Nephron progenitor cell (in vitro differentiated cells): ENCODE data around the gene GGT1.

Source experiments
- DNase-seq: peaks from one replicate; pipeline ENCODE4 v3.0.0; 2021
- H3K27ac Mint-ChIP-seq: 2 replicates; pipeline ENCODE4 v1.8.0; 2021; ENCODE audit warnings: mild to moderate bottlenecking, moderate library complexity, mixed read lengths
- H3K27me3 Mint-ChIP-seq: 2 replicates; pipeline ENCODE4 v1.8.0; 2021; ENCODE audit warnings: mild to moderate bottlenecking, low read depth, mixed read lengths; ENCODE audit not compliant: poor library complexity
- H3K36me3 Mint-ChIP-seq: 2 replicates; pipeline ENCODE4 v1.8.0; 2021; ENCODE audit warnings: low read depth, mixed read lengths
- H3K4me1 Mint-ChIP-seq: 2 replicates; pipeline ENCODE4 v1.8.0; 2021; ENCODE audit warnings: mixed read lengths
- H3K4me3 Mint-ChIP-seq: 2 replicates; pipeline ENCODE4 v1.8.0; 2021; ENCODE audit warnings: mild to moderate bottlenecking, moderate library complexity, mixed read lengths
- H3K9me3 Mint-ChIP-seq: 2 replicates; pipeline ENCODE4 v1.8.0; 2021; ENCODE audit warnings: mild to moderate bottlenecking, moderate library complexity, mixed read lengths
- CTCF ChIP-seq: fragments of 200-600 bp; sonication (generic); IDR thresholded peaks from 2 replicates; pipeline ENCODE4 v1.5.0; 2021; ENCODE audit warnings: antibody characterized with exemption

Gene GGT1

GRCh38 chr22:24583221-24584165, 19.5 kb upstream of the GGT1 start:
- Mint-ChIP-seq H3K4me3 (no peak overlapping the region), H3K9me3 (no peaks in the 10 kb centered on the region), H3K36me3 (no peaks in the 10 kb centered on the region), H3K4me1 (no peaks in the 10 kb centered on the region), H3K27me3 (no peaks in the 10 kb centered on the region), H3K27ac (peak overlapping the region; percentile 29)
- TF ChIP-seq CTCF, result no peak
- no peak for DNase-seq

DNA sequence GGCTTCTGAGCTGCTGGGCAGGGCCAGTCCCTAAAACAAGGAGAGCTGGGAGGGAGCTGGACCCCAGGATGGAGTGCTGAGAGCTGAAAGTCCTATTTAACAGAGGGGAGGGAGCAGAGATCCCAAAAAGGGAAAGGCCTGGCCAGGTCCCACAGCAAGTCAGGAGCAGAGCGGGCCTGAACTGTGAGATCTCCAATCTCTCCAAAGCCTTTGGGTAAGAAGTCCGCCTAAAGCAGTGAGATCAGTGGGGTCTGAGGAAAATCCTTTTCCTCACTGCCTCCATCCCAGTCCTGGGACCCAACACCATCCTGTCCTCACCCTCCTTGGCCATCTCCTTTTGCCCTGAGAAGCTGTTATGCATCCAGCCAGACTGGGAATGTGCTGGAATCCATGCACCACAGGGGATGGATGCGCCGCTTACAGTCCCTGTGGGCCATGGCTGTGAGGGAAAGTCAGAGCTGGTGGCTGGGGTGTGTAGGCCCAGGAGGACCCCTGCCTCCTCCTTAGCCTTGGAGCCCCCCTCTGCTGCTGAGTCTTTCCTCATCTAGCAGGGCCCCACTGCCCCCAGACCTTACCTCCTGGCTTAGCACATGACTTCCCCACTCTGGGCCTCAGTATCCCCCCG, 18.7 kb upstream of the GGT1 start:
- Mint-ChIP-seq H3K4me3 (no peak overlapping the region), H3K4me1 (no peaks in the 10 kb centered on the region), H3K36me3 (no peaks in the 10 kb centered on the region)

GRCh38 chr22:24584871-24585411, 18.1 kb upstream of the GGT1 start:
- no peaks in the 10 kb centered on the region for H3K36me3 Mint-ChIP-seq
- peak overlapping the region; percentile 78 for H3K27ac Mint-ChIP-seq
- no peak for DNase-seq
- H3K4me3 Mint-ChIP-seq, result no peak overlapping the region
- H3K27me3 Mint-ChIP-seq, result no peaks in the 10 kb centered on the region
- no peak for TF ChIP-seq CTCF
- no peaks in the 10 kb centered on the region for H3K4me1 Mint-ChIP-seq
- no peaks in the 10 kb centered on the region for H3K9me3 Mint-ChIP-seq

More for the DNA sequence above, 18.7 kb upstream of the GGT1 start:
- TF ChIP-seq CTCF, result no peak
- Mint-ChIP-seq H3K27me3 (no peaks in the 10 kb centered on the region), H3K9me3 (no peaks in the 10 kb centered on the region), H3K27ac (peak overlapping the region; percentile 78)
- DNase-seq, result no peak

GRCh38 chr22:24585461-24585860, 17.5 kb upstream of the GGT1 start:
- Mint-ChIP-seq H3K4me1 (no peaks in the 10 kb centered on the region), H3K9me3 (no peaks in the 10 kb centered on the region), H3K27ac (no peak overlapping the region), H3K4me3 (no peak overlapping the region), H3K36me3 (no peaks in the 10 kb centered on the region), H3K27me3 (no peaks in the 10 kb centered on the region)
- no peak for DNase-seq
- no peak for TF ChIP-seq CTCF

DNA sequence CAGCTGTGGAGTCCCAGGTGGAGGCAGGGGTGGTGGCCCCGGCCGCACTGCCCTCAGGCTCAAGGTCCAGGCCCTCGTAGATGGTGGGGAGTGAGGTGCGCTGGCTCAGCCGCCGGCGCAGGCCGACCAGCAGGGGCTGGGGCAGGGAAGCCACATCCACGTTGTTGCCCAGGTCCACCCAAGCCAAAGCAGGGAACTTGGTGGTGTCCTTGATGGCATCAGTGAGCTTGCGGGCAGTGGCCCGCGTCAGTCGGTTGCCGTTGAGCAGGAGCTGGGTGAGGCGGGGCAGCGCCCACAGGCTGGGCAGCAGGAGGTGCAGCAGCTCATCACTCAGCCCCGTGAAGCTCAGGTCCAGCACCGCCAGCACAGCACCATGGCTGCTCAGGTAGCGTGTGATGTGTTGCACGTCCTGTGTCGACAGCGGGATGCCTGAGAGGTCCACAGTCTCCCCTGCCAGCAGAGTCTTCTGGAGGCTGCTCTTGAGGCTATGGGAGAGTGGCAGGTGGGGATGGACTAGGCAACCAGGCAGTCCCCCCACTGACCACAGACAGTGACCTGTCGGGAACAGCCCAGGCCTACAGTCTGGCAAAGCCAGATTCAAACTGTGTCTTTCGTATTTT, 17.0 kb upstream of the GGT1 start:
- DNase-seq, result no peak
- Mint-ChIP-seq H3K4me3 (no peak overlapping the region), H3K36me3 (no peaks in the 10 kb centered on the region), H3K27ac (no peak overlapping the region), H3K4me1 (no peaks in the 10 kb centered on the region), H3K9me3 (no peaks in the 10 kb centered on the region), H3K27me3 (no peaks in the 10 kb centered on the region)
- TF ChIP-seq CTCF, result no peak
